ENCODE data around the gene RTP3.

RTP3 gene

GRCh38 chr3:46468753-46469600 is 28.8 kb upstream of the RTP3 start:
- DNase-seq (ENCODE audit: low read depth in 1 of 2, low spot score in 1 of 2) = no peak

GRCh38 chr3:46469680-46470357 is 28.0 kb upstream of the RTP3 start:
- DNase-seq (ENCODE audit: low read depth in 1 of 2, low spot score in 1 of 2) = no peak

- DNase-seq (ENCODE audit: low read depth in 1 of 2, low spot score in 1 of 2) = no peak
These were observed 26.9 kb upstream of the RTP3 start for GRCh38 chr3:46470831-46471230.

- DNase-seq (ENCODE audit: low read depth in 1 of 2, low spot score in 1 of 2) = no peak
These were observed 26.3 kb upstream of the RTP3 start for GRCh38 chr3:46471371-46471914.

GRCh38 chr3:46472736-46473135 is 25.0 kb upstream of the RTP3 start:
- no peak for DNase-seq (ENCODE audit: low read depth in 1 of 2, low spot score in 1 of 2)

- DNase-seq (ENCODE audit: low read depth in 1 of 2, low spot score in 1 of 2) = no peak
These were observed 20.6 kb upstream of the RTP3 start for GRCh38 chr3:46477145-46477544.

- no peak for DNase-seq (ENCODE audit: low read depth in 1 of 2, low spot score in 1 of 2)
These were observed 20.0 kb upstream of the RTP3 start for GRCh38 chr3:46477756-46478155.

GRCh38 chr3:46478341-46478740 is 19.4 kb upstream of the RTP3 start:
- no peak for DNase-seq (ENCODE audit: low read depth in 1 of 2, low spot score in 1 of 2)

GRCh38 chr3:46479021-46479420 is 18.8 kb upstream of the RTP3 start:
- no peak for DNase-seq (ENCODE audit: low read depth in 1 of 2, low spot score in 1 of 2)

- no peak for DNase-seq (ENCODE audit: low read depth in 1 of 2, low spot score in 1 of 2)
These were observed 18.1 kb upstream of the RTP3 start for GRCh38 chr3:46479696-46480095.

GRCh38 chr3:46480491-46481195 is 17.1 kb upstream of the RTP3 start:
- no peak for DNase-seq (ENCODE audit: low read depth in 1 of 2, low spot score in 1 of 2)

GRCh38 chr3:46481636-46482035 is 16.1 kb upstream of the RTP3 start:
- no peak for DNase-seq (ENCODE audit: low read depth in 1 of 2, low spot score in 1 of 2)

GRCh38 chr3:46482632-46483350 is 15.0 kb upstream of the RTP3 start:
- no peak for DNase-seq (ENCODE audit: low read depth in 1 of 2, low spot score in 1 of 2)

- DNase-seq (ENCODE audit: low read depth in 1 of 2, low spot score in 1 of 2) = no peak
These were observed 14.0 kb upstream of the RTP3 start for GRCh38 chr3:46483825-46484224.

- no peak for DNase-seq (ENCODE audit: low read depth in 1 of 2, low spot score in 1 of 2)
These were observed 13.4 kb upstream of the RTP3 start for GRCh38 chr3:46484388-46484787.

GRCh38 chr3:46484911-46485778 is 12.6 kb upstream of the RTP3 start:
- no peak for DNase-seq (ENCODE audit: low read depth in 1 of 2, low spot score in 1 of 2)

GRCh38 chr3:46485779-46486175 is 12.0 kb upstream of the RTP3 start:
- no peak for DNase-seq (ENCODE audit: low read depth in 1 of 2, low spot score in 1 of 2)

GRCh38 chr3:46488735-46489361 is 8.9 kb upstream of the RTP3 start:
- peak; percentile 82 to 92 for DNase-seq (ENCODE audit: low read depth in 1 of 2, low spot score in 1 of 2)

GRCh38 chr3:46489381-46489780 is 8.4 kb upstream of the RTP3 start:
- no peak for DNase-seq (ENCODE audit: low read depth in 1 of 2, low spot score in 1 of 2)

GRCh38 chr3:46489875-46490274 is 7.9 kb upstream of the RTP3 start:
- DNase-seq (ENCODE audit: low read depth in 1 of 2, low spot score in 1 of 2) = no peak

Data from activated T-helper 1 cell treated with anti-CD3 and anti-CD28 coated beads, Interleukin-2, amount 50 U/mL, for 16 hours (primary cell).